MG63 (cell line): ENCODE data around the gene ZBTB5. TPM values are rescaled to one million over a fixed set of nuclear protein-coding genes. Genes with fewer than 3 reads are reported as not detected.
"Not testable (repeated sequence)": the region's sequence is repeated elsewhere in the genome, so short reads cannot be mapped to it uniquely, and the experiment has no call there.

Experiments used
- DNase-seq: peaks from one replicate; pipeline ENCODE4 v3.0.0-alpha.2; 2020
- H3K27me3 ChIP-seq: fragments of 250-450 bp; sonication (Bioruptor Pico); 2 replicates; pipeline ENCODE4 v1.5.1; 2020; ENCODE audit warnings: mild to moderate bottlenecking, moderate library complexity
- H3K36me3 ChIP-seq: fragments of 250-450 bp; sonication (Bioruptor Pico); 2 replicates; pipeline ENCODE4 v1.5.1; 2020; ENCODE audit warnings: mild to moderate bottlenecking, moderate library complexity
- H3K4me3 ChIP-seq: fragments of 250-450 bp; sonication (Bioruptor Pico); 2 replicates; pipeline ENCODE4 v1.5.1; 2020; ENCODE audit warnings: mild to moderate bottlenecking, moderate library complexity
- H3K9me3 ChIP-seq: fragments of 250-450 bp; sonication (Bioruptor Pico); 2 replicates; pipeline ENCODE4 v1.5.1; 2020; ENCODE audit warnings: mild to moderate bottlenecking, moderate library complexity
- total RNA-seq: library from RNA; depleted of rRNA; stranded (reverse); fragments of >200 nt; shearing (Covaris generic); gene quantifications from 2 replicates; pipeline ENCODE4 v1.2.3, GENCODE V29; 2014; ENCODE audit warnings: low replicate concordance

The ZBTB5 gene
- total RNA-seq, 1 experiment from 2014 or later: 9.1 TPM

DNA sequence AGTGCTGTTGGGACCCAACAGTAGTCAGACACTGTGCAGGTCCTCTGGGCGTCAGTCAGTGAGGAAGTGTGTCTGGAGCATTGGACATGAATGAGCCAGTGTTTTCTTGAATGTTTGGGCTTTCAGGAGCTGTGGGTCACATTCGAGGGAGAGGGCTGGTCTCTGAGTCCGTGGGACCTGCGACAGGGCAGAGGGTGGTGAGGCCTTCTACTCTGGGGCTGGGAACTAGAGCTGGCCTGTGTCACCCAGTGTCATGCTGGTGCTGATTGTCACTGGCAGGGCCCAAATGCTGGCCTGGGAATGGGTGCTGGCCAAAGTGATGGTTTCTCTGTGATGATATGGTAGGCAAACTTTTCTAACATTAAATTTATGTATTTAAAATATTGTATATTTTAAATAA lies 30.8 kb upstream of the ZBTB5 start:
- Histone ChIP-seq H3K27me3 (no peaks in the 10 kb centered on the region), H3K36me3 (peaks cover 76% of the 10 kb centered on the region)

DNA sequence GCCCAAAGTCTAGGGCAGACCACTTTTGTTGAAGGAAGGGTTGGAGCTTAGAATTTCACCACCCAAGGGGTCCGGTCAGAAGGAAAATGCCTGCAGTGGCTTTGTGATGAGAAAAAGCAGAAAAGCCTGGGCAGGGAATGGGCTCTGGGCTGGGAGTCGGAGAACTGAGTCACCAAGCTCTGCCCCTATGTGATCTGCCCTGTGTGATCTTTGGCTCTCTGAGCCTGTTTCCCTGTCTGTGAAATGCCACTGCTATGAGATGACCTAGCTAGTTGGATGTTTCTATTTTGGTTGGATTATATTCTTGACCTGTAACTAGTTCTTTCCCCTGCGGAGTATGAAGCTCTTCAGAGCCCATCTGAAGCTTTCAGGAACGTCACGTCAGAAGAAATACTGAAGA lies 30.3 kb upstream of the ZBTB5 start:
- DNase-seq: no peak
- Histone ChIP-seq H3K27me3 (no peaks in the 10 kb centered on the region), H3K9me3 (no peaks in the 10 kb centered on the region), H3K4me3 (no peak overlapping the region), H3K36me3 (peaks cover 76% of the 10 kb centered on the region)

More for the DNA sequence above, 30.8 kb upstream of the ZBTB5 start:
- no peak for DNase-seq
- H3K4me3 ChIP-seq: no peak overlapping the region
- H3K9me3 ChIP-seq: no peaks in the 10 kb centered on the region

DNA sequence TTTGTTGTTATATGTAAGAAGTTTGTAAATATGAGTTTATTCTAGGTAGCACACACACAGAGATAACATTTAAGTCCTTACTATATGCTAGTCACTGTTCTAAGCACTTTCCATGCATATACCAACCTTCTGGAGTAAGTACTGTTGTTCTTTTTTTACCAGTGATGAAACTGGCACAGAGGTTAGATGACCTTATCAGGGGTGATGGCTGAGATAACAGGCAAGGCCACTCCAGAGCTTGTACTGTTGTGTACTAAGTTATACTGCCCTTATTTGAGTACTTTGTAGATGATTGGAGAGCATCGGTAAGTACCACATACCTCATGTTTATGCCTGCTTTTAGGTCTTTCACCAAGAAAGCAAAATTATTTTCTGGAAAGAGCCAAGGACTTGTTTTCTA lies 26.7 kb upstream of the ZBTB5 start:
- Histone ChIP-seq H3K9me3 (no peaks in the 10 kb centered on the region), H3K27me3 (no peaks in the 10 kb centered on the region), H3K36me3 (peaks cover 75% of the 10 kb centered on the region), H3K4me3 (no peak overlapping the region)
- DNase-seq: no peak

DNA sequence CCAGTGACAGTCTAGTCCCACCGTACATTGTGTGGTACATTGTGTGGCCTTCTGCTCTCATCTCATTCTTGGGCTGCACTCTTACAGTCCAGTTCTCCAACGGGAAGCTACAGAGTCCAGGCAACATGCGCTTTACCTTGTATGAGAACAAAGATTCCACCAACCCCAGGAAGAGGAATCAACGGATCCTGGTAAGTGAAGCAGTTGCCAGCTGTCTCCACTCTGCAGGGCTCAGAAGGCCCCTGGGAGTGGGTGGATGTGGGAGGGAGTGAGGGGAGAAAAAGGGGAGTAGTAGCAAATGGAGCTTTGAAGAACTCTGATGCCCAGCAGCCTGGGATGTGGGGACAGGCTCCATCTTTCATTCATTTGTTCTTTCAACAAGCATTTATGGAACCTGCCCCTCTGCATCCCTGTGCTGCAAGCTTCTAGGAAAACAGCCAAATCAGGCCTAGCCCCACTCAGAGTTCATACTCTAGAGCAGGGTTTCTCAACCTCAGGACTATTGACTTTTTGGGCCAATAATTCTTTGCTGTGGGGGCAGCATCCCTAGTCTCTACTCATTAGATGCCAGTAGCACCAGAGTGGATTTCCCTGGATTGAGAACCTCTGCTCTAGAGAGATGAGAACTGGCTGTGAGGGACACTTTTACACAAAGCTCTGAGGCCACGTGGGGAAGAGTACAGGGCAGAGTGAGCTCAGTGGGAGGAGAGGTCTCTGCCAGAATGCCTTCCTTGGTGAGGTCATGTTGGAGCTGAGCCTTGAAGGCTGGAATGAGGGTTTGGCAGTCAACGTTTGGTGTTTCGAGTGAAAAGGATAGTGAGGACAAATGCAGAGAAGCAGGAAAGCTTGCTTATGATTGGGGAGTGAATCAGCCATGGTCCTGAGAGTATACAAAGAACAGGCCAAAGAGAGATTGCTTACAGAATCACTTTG lies 21.6 kb upstream of the ZBTB5 start:
- no peaks in the 10 kb centered on the region for H3K27me3 ChIP-seq
- DNase-seq: peak; percentile 89
- H3K4me3 ChIP-seq: peak overlapping the region; percentile 82
- peaks cover 41% of the 10 kb centered on the region for H3K36me3 ChIP-seq
- no peaks in the 10 kb centered on the region for H3K9me3 ChIP-seq

DNA sequence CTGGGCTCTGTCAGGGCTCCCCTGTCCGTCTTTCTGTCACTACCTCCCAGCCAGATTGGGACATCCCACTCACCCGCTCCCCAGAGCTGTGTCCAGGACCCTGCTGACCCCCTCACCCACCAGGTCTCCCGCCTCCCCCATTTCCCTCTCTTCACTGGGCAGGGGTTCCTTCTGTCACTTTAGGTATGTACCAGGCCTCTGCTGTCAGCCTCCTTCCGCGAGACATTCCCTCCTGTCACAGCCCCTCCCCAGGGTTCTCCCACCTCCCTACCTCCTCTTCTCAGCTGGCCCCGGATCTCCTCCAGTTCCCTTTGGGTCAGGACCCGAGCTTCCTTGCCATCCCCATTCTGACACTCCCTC lies 21.0 kb upstream of the ZBTB5 start:
- H3K36me3 ChIP-seq: peaks cover 40% of the 10 kb centered on the region
- H3K4me3 ChIP-seq: peak overlapping the region; percentile 82
- no peaks in the 10 kb centered on the region for H3K9me3 ChIP-seq
- DNase-seq: peak; percentile 8
- H3K27me3 ChIP-seq: no peaks in the 10 kb centered on the region

DNA sequence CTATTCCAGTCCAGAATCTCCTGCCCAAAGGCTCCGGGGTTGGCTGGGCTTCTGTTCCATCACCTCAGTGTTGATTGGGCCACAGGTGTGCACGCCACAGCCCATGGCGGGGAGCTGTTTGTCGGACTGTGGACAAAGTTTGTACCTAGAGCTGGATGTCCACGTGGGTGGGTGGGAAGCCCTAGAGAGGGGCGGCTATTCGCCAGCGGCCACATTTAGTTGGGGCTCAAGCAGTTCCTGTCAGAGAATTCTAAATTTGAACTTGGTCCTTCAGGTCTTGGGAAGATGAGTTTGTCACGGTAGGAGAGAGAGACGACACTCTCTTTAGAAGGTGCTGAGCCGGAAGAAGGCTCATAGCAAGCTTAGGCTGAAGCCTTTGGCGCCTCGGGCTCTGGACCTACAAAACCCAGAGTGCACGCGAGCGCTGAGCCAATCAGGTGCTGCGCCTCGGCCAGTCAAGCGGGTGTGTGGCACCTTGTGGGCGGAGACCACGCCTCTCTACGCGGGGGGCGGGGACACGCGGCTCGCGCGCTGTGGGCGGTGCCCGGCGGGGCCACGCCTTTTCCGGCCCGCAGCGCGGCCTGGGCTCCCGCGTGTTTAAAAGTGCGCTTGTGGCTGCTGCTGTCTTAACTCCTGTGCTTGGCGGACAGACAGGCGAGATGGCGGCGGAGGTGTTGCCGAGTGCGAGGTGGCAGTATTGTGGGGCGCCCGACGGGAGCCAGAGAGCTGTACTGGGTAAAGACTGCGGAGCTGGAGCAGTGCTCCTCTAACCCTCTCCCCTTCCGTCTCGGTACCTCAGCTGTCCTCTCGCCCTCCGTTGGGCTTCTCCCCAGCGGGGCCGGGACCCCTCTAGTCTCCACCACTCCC lies 20.4 kb upstream of the ZBTB5 start, which contains the start of gene POLR1E:
TSS of gene POLR1E (plus strand) at position 560 of the 867 bp plus-strand sequence. CDS start at position 660, 100 bp downstream.
- H3K36me3 ChIP-seq: peaks cover 33% of the 10 kb centered on the region
- peak; percentile 93 for DNase-seq
- H3K27me3 ChIP-seq: no peaks in the 10 kb centered on the region
- no peaks in the 10 kb centered on the region for H3K9me3 ChIP-seq
- H3K4me3 ChIP-seq: peak within 1 kb of the TSS; percentile 82

DNA sequence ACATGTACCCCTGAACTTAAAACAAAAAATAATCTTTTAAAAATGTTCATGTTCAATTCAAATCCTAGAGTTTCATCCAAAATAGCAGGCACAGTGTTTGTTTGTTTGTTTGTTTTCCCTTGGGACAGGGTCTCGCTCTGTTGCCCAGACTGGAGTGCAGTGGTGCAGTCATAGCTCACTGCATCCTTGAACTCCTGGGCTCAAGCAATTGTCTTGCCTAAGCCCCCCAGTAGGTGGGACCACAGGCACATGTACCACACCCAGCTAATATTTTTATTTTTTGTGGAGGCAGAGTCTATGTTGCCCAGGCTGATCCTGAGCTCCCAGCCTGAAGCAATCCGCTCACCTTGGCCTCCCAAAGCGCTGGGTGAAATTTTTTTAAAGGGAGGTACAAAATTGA lies 15.5 kb upstream of the ZBTB5 start:
- Histone ChIP-seq H3K4me3 (no peak overlapping the region), H3K27me3 (no peaks in the 10 kb centered on the region), H3K36me3 (no peaks in the 10 kb centered on the region), H3K9me3 (no peaks in the 10 kb centered on the region)
- no peak for DNase-seq

DNA sequence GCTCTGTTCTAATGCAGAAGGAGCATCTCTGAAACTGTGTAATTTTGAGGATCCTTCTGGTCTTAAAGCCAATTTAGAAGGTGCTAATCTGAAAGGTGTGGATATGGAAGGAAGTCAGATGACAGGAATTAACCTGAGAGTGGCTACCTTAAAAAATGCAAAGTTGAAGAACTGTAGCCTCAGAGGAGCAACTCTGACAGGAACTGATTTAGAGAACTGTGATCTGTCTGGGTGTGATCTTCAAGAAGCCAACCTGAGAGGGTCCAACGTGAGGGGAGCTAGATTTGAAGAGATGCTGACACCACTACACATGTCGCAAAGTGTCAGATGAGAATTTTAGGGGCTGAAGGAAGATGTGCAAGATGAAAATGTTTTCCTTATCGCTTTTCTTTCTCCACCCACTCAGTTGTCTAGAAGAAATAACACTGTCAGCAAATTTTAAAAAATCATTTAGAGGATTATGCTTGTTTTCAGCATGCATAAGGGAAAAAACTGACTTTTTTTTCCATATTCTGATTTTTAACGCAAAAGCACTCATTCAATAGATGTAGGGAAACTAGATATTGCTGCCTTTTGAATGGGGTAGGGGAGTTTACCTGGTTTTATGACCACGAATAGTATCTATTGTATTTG lies 12.9 kb upstream of the ZBTB5 start:
- H3K36me3 ChIP-seq, H3K9me3 ChIP-seq, H3K27me3 ChIP-seq, DNase-seq, H3K4me3 ChIP-seq: not testable (repeated sequence)

DNA sequence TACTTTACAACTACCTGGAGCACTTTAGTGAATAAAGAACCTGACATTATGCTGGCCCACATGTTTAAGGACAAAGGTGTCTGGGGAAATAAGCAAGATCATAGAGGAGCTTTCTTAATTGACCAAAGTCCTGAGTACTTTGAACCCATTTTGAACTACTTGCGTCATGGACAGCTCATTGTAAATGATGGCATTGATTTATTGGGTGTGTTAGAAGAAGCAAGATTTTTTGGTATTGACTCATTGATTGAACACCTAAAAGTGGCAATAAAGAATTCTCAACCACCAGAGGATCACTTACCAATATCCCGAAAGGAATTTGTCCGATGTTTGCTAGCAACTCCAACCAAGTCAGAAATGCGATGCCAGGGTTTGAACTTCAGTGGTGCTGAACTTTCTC lies 12.2 kb upstream of the ZBTB5 start:
- H3K27me3 ChIP-seq, H3K4me3 ChIP-seq, DNase-seq, H3K9me3 ChIP-seq, H3K36me3 ChIP-seq: not testable (repeated sequence)

DNA sequence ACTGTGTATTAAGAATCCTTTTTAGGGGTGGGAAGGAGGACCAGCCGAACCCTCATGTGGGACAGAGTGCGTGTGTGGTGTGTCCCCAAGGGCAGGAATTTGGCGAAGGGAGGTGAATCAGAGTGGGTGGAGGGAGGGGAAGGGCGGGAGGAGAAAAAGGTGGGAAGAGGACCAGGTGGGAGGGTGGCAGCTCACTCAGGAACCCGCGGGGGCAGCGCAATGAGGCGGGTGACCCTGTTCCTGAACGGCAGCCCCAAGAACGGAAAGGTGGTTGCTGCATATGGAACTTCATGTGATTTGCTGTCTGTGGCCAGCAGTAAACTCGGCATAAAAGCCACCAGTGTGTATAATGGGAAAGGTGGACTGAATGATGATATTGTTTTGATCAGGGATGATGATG lies 11.7 kb upstream of the ZBTB5 start:
- H3K36me3 ChIP-seq: no peaks in the 10 kb centered on the region
- no peak overlapping the region for H3K4me3 ChIP-seq
- H3K27me3 ChIP-seq: no peaks in the 10 kb centered on the region
- H3K9me3 ChIP-seq: peaks cover 5% of the 10 kb centered on the region
- DNase-seq: no peak

DNA sequence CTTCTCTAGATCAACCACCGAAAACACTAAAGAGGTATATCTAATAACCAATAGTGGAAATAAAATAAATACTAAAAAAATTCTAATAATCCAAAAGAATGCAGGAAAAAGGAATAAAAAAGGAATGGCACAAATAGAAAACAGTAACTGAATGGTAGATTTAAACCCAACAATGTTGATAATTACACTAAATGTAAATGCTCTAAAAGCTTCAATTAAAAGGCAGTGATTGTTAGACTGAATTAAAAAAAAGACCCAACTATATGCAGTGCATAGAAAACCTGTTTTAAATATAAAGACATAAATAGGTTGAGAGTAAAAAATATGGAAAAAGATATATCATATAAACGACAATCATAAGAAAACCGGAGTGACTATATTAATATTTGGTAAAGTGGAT lies 9.2 kb upstream of the ZBTB5 start:
- Histone ChIP-seq H3K4me3 (no peak overlapping the region), H3K9me3 (peaks cover 5% of the 10 kb centered on the region), H3K27me3 (no peaks in the 10 kb centered on the region), H3K36me3 (no peaks in the 10 kb centered on the region)
- no peak for DNase-seq

DNA sequence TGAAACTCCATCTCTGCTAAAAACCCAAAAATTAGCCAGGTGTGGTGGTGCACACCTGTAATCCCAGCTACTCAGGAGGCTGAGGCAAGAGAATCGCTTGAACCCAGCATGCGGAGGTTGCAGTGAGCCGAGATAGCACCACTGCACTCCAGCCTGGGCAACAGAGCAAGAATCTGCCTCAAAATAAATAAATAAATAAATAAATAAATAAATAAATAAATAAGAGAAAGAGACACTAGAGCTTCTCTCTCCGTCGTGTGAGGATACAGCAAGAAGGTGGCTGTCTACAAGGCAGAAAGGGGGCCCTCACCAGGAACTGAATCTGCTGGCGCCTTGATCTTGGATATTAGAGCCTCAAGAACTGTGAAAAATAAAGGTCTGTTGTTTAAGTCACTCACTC lies 8.7 kb upstream of the ZBTB5 start:
- DNase-seq, H3K36me3 ChIP-seq, H3K4me3 ChIP-seq, H3K9me3 ChIP-seq, H3K27me3 ChIP-seq: not testable (repeated sequence)

DNA sequence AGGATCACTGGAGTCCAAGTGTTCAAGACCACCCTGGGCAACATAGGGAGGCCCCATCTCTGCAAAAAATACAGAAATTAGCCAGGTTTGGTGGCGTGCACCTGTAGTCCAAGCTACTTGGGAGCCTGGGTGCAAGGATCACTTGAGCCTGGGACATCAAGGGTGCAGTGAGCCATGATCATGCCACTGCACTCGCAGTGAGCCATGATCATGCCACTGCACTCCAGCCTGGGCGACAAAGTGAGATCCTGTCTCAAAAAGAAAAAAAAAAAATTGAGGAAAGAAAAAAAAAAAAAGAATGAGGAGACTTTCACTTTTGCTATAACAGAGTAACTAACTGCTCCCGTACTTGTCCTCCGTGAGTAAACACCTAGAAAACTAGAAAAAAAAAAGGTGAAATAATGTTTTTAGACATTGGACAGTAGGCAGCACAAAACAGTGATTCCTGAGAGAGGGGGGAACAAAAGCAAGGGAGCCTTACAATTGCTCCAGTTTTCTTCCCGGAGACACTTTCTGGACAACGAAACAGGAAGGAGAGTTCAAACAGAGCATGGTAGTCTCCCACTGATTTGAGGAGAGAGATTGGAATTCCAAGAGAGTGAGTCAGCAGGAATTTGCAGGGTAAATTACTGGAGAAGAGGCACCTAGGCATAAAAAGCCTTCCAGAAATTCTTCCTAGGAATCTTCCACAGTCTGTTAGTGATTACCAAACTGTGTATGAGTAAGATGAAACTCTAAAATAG lies 6.9 kb upstream of the ZBTB5 start:
- Histone ChIP-seq H3K9me3 (peaks cover 5% of the 10 kb centered on the region), H3K4me3 (peak overlapping the region; percentile 26), H3K27me3 (no peaks in the 10 kb centered on the region), H3K36me3 (no peaks in the 10 kb centered on the region)
- peak; percentile 31 for DNase-seq

DNA sequence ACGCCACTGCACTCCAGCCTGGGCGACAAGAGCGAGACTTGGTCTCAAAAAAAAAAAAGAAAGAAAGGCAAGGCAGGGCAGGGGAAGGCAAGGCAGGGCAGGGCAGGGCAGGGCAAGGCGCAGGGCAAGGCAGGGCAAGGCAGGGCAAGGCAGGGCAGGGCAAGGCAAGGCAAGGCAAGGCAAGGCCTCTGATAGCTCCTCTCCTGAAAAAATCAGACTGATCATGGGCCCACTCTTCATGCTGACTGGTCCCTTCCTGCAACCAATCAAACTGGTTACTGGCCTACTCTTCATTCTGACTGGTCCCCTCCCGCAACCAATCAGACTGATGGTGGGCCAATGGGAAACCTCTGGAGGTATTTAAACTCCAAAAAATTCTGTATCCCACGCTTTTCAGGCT lies 3.4 kb upstream of the ZBTB5 start:
- H3K4me3 ChIP-seq: no peak overlapping the region
- H3K9me3 ChIP-seq: no peaks in the 10 kb centered on the region; the same call in 1 of the 2 replicates
- H3K27me3 ChIP-seq: no peaks in the 10 kb centered on the region
- no peaks in the 10 kb centered on the region for H3K36me3 ChIP-seq
- no peak for DNase-seq

DNA sequence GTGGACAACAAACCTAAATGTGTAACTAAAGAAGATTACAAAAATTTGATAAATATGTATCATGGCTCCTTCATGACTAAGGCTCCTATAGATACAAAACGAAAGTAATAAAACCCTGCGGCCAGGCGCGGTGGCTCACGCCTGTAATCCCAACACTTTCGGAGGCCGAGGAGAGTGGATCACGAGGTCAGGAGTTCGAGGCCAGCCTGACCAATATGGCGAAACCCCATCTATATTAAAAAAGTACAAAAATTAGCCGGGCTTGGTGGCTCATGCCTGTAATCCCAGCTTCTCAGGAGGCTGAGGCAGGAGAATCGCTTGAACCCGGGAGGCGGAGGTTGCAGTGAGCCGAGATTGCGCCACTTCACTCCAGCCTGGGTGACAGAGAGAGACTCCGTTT lies 2.3 kb upstream of the ZBTB5 start:
- DNase-seq, H3K4me3 ChIP-seq: not testable (repeated sequence)

DNA sequence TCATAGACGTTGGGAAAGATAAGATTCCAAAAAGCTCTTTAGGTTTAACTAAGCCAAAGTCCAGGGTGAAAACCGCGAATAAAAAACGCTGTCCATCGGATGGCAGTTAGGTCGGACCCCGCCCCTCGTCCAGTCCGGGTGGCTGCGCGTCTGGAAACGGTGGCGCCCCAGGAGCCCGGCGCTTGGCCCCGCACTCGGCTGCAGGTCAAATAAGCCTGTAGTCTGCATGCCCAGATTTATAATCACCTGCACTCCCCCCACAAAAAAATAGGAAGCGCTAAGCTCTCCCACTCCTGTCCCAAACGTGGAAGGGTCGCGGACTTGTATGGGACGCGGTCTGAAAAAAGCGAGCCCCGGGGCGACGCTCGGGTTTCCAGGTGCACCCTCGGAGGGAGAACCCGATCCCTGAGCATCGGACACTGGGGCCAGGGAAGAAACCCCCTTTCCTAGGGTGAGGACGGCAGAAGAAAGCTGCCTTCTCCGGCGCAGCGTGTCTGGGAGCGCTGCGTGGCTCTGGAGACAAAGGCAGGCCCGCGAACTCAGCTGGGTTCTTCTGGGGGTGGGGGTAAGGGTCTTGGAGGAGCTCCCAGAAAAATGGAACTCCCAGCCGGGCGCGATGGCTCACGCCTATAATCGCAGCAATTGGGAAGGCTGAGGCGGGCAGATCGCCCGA lies 923 bp upstream of the ZBTB5 start:
- Histone ChIP-seq H3K36me3 (no peaks in the 10 kb centered on the region), H3K27me3 (no peaks in the 10 kb centered on the region), H3K4me3 (peak overlapping the region; percentile 86), H3K9me3 (no peaks in the 10 kb centered on the region)
- DNase-seq: peak; percentile 82

More for the DNA sequence above, 2.3 kb upstream of the ZBTB5 start:
- H3K36me3 ChIP-seq, H3K27me3 ChIP-seq, H3K9me3 ChIP-seq: not testable (repeated sequence)
